Stimulated activated naive CD4-positive, alpha-beta T cell (primary cell): Measurements from ENCODE around the gene KDM2B.
"Not testable (repeated sequence)": the region's sequence is repeated elsewhere in the genome, so short reads cannot be mapped to it uniquely, and the experiment has no call there.

Source experiments
- DNase-seq, 6 experiments: peaks; one replicate each; lab custom pipeline; 2025; lab: John Stamatoyannopoulos, UW

Gene KDM2B

DNA sequence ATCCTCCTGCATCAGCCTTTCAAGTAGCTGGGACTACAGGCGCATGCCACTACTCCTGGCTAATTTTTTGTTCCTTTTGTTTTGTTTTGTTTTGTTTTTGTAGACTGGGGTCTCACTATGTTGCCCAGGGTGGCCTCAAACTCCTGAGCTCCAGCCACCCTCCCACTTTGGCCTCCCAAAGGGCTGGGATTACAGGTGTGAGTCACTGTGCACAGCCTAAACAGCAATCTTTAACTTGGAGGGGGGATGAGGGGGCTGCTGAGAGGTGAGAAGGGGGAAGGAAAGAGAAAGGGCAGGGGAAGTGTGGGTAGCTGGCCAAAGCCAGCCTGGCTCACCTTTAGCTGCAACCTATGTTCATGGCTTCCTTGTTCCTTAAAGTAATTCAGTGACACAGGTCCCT is 77.4 kb downstream of the KDM2B start:
- no peak for DNase-seq

DNA sequence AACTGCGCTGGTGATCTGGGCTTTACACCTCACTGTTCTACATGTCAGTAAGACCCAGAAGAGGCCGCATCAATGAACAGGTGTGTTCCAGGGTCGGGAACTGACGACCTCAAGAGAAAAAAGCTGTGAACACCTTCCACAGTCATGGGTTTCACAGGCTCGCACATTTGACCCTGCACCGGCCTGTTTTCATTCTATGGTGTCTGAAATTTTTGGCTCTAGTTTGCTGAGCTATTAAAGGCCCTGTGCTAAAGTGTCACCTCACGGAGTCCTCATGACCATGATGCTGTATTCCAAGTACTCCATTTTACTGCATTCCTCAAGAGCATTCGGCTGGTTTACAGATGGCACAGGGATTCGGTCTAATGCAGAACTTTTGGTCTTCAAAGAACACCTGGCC is 78.9 kb downstream of the KDM2B start:
- no peak for DNase-seq

DNA sequence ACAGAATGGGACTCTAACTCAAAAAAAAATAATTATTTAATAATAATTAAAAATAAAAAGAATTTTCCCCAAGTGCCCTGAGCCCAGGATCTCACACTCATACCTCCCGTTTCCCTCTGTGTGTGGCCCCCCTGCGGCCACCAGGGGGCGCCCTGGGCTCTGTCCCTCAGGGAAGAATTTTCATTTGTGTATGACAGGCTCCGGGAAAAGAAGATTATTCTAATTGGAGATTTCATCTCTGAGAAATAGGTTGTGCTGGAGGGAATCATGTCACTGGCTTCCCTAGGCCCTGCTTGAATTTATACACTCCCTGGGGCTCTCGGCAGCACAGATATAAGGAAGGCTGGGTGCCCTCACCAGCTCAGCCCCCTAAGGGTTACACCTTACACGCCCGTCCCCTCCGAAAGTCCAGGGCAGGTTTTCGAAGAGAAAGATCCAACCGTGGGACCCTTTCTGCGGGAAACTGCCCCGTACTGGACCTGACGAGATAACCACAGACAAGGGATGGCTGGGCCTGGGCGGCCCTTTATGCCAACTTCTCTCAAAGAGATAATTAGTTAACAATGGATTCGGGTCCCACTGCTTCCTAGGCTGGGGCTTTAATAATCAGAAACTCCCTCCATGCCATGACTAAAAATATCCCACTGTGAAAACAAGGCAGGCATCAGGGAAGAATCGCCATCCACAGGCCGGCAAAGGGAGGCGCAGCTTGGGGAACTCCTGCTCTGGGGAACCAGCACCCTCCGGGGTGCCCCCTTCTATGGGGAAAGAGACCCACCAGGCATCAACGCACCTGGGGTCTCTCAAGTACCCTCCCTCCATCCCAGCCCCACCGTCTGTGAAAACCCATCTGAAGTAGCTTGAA is 80.7 kb downstream of the KDM2B start:
- DNase-seq: peak; percentile 26 to 77 (median 67)

DNA sequence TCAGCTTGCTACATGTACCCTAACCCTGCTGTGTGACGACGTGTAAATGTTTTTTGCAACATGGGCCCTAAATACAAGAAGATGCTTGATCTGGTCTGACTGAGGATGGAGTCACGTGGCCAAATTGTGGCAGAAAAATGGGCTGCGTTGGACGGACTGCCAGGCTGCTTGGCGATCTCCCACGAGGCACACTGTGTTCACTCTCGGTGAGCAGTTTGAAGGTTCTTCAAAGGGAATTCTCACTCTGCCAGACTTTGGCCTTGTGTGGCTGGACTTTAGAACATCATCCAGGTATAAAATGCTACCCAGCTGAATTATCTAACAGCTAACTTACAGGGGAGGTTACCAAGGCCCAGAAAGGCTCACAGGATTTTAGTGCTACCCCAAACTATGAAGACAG is 85.1 kb downstream of the KDM2B start:
- DNase-seq: no peak

DNA sequence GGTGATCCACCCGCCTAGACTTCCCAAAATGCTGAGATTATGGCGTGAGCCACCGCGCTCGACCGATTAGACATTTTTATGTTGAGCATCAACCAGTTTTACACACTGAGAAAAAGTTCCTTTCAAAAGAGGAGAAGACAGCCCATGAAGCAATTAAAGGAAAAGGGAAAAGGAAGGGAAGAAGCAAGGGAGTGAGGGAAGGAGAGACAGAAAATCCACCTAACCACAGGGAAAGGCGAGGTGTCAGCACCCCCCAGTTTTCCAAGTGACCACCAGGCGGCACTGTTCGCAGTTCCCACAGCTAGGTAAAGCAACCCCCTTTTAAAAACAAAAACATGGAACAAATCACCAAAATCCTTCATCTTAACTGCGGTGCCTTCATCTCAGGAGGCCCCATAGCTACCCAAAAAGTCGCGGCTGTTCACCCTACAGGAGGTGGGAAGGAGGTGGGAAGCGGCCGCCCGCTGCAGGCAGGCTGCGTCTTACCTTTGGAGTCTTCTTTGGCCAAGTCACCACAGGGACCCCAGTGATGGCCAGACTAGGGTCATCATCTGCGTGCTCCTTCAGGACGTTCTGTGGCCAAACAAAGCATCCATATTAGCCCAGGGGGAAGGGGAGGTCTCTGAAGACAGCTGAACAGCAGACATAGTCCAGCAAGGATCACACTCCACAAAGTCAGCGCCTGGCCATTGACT is 86.6 kb downstream of the KDM2B start:
- peak; percentile 31 to 53 (median 42) for DNase-seq

DNA sequence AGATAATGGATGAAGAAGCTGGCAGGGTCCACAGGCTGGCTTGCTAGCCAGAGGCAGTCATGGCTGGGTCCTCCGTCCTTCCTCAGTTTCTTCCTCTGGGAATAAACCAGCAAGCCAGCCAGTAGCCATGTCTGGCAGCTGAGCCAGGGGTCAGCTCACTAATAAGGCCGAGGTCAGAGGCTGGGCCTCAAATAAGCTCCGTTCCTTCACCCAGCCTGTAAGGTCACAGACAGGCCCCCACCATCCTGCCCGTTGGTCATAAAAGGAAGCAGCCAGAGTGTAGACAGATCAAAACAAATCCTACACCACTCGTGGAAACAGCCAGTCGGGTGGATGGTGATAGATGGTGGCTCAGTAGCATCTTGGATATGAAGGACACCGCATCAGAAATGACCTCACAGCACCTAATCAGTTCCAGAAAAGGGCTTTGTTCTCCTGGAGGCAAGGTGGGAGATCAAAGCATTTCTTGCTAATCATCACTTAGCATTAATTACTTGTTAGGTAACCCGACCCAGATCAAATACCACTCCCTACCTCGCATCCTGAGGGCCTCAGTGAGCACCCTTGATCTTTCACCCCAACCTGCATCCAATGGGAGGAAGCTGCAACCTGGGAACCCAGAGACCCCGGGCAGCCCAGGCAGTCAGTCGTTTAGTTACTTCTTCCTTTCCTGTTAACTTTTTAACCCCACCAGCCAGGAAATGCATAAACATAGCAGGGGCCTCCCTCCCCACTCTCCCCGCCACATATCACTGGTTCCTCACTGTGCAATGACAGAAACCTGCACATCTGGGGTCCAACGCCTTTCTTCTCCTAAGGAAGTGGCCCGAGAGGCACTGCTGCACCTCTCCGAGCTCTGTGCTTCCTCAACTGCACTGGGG is 90.2 kb downstream of the KDM2B start:
- no peak for DNase-seq

DNA sequence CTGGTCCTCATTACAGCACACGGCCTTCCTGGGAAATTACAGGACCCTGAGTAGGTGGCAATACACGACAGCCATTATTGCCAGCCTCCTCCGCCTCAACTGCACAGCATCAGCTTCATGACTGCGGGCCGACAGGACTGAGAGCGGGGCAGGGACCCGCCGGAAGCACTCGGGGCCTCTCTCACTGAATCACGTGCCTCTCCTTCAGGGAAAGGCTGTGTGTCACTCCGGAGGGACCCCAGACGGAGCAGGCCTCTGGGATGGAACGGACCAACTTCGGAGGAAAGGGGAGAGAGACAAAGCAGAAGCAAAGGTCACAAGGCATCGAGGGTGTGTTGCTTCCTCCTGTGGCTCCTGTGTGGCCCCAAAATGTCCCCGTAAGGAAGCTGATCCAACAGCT is 90.9 kb downstream of the KDM2B start:
- no peak for DNase-seq

DNA sequence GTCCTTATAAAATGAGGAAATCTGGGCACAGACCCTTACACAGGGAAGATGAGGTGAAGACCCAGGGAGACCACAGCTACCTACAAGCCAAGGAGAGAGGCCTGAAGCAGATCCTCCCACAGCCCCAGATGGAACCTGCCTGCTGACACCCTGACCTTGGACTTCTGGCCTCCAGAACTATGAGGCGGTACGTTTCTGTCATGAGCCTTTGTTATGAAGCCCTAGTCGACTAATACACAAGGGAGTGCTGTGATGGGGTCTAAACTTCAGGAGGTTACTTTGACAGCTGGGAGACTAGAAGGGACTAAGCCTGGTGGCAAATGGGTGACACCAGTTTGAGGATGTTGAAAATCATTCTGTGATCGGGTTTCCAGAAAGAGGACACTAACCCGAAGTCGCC is 95.9 kb downstream of the KDM2B start:
- no peak for DNase-seq

DNA sequence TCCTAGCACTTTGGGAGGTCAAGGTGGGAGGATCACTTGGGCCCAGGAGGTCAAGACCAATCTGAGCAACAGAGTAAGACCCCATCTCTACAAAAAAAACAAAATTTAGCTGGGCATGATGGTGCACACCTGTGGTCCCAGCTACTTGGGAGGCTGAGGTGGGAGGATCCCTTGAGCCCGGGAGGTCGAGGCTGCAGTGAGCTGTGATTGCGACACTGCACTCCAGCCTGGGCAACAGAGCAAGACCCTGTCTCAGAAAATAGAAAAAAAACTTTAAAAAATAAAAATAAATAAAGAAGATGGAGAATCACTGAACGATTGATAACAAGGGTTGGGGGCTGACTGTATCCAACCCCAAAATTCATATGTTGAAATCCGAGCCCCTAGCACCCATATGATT is 96.3 kb downstream of the KDM2B start:
- not testable (repeated sequence) for DNase-seq

DNA sequence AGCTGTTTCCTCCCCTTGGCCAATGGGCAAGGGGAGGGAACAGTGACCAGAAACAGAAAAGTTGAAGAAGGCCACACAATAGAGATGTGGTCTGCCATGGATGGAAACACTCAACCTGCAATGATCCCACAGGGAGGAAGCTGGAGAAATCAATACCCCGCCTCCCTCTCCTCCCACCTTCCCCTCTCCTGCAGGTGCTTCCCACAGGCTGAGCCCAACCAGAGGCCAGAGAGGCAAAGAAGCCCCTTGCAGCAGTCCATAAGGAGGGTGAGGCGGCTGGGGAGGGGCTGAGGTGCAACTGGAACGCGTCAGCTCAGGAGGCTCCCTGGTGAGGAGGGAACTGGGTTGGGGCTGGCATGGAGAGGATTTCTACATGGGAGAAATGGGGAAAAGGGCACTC is 96.9 kb downstream of the KDM2B start:
- DNase-seq: no peak

DNA sequence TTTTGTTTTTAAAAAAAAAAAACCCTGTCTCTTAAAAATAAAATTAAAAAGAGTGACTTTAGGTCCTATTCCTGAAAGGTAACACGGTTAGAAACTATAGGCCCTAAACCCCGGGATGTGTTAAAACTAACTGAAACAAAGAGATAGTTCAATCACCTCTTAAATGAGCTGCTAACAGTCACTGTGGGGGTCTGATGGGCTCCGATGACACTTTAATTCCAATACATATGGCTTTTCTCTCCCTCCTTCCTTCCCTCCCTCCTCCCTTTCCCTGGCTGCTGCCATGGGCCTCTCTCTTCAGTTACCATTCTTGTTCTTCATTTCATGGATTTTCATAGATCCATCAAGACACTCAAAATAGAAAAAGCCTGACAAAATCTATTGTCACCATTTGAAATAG is 104.3 kb downstream of the KDM2B start:
- no peak for DNase-seq

DNA sequence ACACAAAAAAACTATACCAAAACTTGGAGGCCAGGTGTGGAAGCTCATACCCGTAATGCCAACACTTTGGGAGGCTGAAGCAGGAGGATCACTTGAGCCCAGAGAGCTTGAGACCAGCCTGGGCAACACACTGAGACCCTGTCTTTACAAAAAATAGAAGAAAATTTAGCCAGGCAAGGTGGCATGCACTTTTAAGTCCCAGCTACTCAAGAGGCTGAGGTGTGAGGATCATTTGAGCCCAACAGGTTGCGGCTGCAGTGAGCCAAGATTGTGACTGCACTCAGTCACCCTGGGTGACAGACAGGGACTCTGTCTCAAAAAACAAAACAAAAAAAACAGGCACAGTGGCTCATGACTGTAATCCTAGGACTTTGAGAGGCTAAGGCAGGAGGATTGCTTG is 105.5 kb downstream of the KDM2B start:
- no peak for DNase-seq

DNA sequence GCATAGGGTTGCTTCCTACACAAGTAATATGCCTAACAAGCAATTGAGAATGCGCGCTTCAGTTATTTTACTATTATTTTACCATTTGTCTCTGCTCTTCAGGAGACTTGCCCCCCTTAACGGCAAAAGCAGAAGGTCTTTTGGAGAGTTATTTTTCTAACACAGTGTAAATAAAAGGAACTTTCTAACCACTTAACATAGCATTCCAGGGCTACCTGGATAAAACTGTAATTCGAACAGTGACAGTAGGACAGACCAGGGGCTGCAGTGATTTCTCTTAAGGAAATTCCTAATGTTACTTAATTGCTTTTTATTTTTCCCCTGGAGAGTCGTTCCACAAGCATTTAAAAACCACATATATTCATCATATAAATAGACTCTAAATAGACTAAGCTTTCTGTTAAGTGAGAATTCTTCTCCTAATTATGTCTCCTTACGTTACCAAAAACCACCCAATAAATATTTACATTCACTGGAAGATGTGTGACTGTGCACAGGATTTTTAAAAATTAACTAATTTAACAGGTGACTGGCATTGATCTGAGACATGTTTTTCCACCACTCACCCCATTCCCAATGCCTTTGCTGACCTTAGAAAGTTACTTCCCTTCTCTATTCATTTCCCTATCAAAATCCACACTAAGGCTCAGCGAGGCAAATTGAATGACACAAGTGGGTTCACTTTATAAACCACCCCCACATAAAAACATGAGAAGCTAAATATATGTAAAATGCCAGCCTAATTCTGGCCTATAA is 108.5 kb downstream of the KDM2B start:
- DNase-seq: no peak

DNA sequence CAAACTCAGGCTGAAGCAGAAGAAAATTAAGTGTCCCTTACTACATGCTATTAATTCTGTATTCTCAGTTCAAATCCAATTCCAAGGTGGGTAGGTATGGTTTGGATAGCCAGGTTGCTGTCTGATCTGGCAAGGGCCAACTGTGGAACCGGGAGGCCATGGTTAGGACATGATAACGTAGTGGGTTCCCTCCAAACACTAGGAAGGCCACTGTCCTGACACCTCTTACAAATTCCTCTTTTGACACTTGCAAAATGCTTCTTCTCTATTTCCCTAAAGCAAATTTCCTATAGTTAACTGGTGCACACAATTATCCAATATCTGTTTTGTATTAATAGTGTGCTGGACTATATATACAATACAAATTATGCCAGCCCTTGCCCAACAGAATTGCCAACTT is 110.1 kb downstream of the KDM2B start:
- DNase-seq: no peak

DNA sequence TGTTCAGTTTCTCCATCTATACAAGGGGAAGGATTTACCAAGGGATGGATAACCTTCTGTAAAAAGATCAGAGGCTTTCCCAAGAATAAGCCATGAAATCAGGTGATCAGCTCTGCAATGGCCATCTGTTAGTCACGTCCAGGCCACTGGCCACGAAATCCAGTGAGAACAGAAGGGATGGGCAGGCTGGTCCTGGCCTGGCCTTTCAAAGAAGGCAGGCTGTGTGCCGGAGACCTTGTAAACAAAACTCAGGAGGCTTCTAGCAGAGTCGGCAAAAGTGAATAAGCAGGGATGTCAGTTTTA is 112.4 kb downstream of the KDM2B start:
- no peak for DNase-seq

DNA sequence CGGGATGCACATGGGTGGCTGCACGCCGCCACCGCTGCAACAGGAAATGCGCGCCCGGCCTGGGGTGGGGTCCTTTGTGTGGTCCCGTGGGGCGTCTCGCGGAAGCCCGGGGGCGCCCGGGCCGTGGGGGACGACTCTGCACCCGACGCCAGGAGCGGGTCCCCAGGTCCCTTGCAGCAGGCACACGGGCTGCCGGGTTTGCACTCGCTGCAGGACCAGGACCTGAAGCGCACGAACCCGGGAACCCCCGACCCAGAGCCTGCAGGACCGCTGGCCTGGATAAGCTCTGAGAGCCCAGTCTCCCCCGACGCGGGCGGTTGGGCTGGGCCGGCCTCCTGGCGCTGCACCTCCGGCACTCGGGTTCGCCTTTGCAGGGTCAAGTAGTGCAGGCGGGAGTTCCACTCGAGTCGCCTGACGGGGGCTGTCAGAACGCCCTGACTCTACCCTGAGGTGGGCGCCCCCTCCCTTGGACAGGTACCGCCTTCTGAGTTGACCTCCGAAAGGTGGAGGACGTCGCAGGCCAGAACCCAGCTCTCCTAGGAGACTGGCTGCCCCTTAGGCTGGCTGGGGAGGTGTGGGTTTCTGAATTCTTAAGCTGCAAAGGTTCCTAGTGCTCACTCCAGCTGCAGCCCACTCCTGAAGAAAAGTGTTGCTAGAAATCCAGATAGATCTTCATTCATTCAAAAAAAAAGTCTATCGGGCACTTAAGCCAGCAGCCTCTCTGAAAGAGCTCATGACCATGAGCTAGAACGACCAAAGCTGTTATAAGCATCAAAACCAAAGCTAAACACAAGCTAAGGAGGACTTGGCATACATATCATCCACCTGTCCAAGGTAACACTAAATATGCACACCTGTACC is 113.0 kb downstream of the KDM2B start:
- peak in 2 of 6 experiments; percentile 39 to 75 for DNase-seq

DNA sequence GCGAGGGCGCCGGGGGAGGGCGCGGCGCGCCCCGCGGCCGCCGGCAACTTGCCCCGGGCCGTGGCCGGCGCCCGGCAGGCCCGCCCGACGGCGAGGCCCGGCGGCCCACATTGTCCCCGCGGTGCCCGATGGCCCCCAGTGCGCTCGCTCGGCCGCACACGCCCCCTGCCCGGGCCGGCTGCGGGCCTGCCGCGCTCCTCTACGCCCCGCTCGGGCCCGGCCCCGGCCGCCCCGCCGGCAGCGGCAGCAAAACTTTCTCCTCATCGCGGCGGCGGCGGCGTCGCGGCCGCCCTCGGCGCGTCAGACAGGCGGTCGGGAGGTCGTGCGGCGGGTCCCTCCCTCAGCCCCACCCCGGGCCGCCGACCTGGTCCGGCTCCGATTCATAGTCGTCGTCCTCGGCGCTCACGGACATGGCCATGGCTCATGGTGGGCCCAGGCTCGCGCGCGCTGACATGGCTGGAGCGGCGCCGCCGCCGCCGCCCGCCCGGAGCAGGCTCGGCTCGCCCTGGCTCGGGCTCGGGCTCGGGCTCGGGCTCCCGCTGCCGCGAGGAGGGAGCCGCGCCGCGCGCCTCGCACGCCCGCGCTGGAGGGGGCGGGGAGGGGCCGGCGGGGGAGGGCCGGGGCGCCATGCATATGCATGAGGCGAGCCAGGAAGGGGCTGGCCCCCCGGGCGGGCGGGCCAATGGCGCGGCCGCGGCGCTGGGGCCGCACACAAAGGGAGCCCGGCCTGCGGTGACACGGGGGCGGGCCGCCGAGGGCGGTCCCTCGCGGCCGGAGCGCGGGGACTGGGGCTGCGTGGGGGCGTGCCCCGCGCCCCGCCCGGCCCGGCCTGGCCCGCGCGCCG is 113.8 kb downstream of the KDM2B start:
- DNase-seq: peak; percentile 77 to 86 (median 86)

DNA sequence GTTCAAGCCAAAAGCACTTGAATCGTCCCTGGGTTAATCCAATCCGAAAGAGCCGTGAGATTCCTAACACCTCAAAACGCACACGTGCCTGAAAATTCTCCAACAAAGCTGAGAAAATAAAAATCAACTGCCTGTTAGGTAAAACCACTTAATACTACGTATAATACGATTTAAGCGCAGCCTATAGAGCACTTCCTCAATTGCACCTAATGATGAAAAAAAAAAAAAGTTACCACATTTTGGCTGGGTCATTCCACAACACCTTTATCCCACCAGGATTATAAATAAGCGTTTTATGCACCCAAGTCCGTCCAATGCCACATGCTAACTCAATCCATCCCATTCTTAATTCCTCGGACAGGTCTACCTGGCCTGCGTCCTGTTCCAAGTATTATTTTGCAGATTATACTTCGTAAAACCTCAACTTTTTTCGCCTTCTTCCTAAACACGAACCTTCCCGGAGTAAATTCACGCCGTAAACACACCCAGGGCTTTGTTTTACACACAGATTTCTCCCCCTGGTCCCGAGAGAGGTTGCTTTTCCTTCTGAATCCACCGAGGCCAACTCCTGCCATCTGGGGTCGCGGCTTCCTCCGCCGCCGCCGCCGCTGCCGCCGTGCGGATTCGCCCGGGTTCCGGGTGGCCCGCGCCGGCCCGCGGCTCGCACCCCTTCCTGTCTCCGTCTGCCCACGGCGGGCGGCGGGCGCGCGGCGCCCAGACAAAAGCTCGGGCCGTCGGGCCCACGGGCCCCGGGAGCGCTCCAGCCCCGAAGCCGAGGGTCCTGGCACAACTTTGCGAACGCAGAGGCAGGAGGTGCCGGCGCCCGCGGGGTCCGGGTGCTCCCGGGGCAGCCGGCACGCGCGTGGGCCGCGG is 114.7 kb downstream of the KDM2B start:
- peak in 5 of 6 experiments; percentile 8 to 56 (median 28) for DNase-seq

DNA sequence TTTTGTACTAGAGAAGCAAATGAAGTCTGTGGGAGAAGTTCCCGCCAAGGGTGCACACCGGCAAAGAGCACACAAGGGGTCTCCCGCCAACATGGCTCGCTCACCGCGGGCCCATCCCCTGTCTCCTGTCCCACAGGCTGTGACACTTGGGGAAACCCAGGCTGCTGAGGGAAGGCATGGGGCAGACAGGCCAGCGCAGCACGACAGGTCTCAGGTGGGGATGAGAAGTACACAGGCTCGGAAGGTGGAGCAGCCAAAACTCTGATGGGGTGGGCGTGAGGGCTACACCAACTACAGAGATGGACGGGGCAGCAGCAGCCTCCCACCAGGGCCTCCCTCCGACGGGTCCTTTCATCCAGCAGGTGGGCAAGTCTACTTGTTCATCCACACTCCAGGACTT is 116.5 kb downstream of the KDM2B start:
- no peak for DNase-seq
